ENCODE results near the gene INTS7. TPM values are rescaled to one million over a fixed set of nuclear protein-coding genes. Genes with fewer than 3 reads are reported as not detected.
A peak's percentile ranks its signal among the peaks of the same experiment; 100 is the strongest.

INTS7 gene
- total and polyA plus RNA-seq, 9 of the 15 experiments (the other 6 are each of a cell fraction or from before 2014, with no cell fraction given), result 27.3 to 68.4 (median 40.4) TPM

GRCh38 chr1:212077028-212077427 lies 41.7 kb upstream of the INTS7 start (continued):
- TF ChIP-seq AFF1 (IDR thresholded peaks at IDR 0.05; ENCODE audit: low read depth in 1 of 2, partially characterized antibody in 2 of 2) (no peak), TGIF2 (CRISPR knock-in tag; IDR thresholded peaks at IDR 0.05) (no peak), MAFG (tag; conservative IDR thresholded peaks at IDR 0.05) (peak; percentile 76), IRF2 (CRISPR knock-in tag; IDR thresholded peaks at IDR 0.05) (no peak), JUND (IDR thresholded peaks at IDR 0.05; ENCODE audit: borderline replicate concordance, low read depth, low read length) (peak; percentile 39; the same call in 1 of the 2 replicates), JUND (tag; IDR thresholded peaks at IDR 0.05; ENCODE audit: borderline replicate concordance, low read depth, low read length) (no peak; the same call in 2 of the 3 replicates), KDM2B (CRISPR knock-in tag; IDR thresholded peaks at IDR 0.05) (no peak), ETV6 (IDR thresholded peaks at IDR 0.05; ENCODE audit: borderline replicate concordance in 1 of 2, low read depth in 2 of 2, low read length in 1 of 2) (no peak), ETV6 (CRISPR knock-in tag; IDR thresholded peaks at IDR 0.05; ENCODE audit: borderline replicate concordance) (no peak), TAL1 (IDR thresholded peaks at IDR 0.05) (no peak), SMARCA5 (IDR thresholded peaks at IDR 0.05) (no peak), MBD2 (IDR thresholded peaks at IDR 0.05; ENCODE audit: borderline replicate concordance, low read depth) (no peak), PML (IDR thresholded peaks at IDR 0.05; ENCODE audit: low read length) (no peak), PYGO2 (tag; IDR thresholded peaks at IDR 0.05) (no peak), ARID1B (IDR thresholded peaks at IDR 0.05) (0 out of 2 replicates have a peak, but pooled peaks have one; percentile 15), CBX2 (IDR thresholded peaks at IDR 0.05; ENCODE audit: insufficient read depth, low read length, poor library complexity, severe bottlenecking) (no peak), ELF1 (tag; IDR thresholded peaks at IDR 0.05) (no peak), SPI1 (IDR thresholded peaks at IDR 0.05; ENCODE audit: borderline replicate concordance, low read depth, low read length) (no peak), ZNF316 (IDR thresholded peaks at IDR 0.05) (peak; percentile 68), ZNF12 (CRISPR knock-in tag; IDR thresholded peaks at IDR 0.05) (no peak), FOXJ2 (tag; IDR thresholded peaks at IDR 0.05) (peak; percentile 52; the same call in 1 of the 2 replicates), ZNF583 (CRISPR knock-in tag; IDR thresholded peaks at IDR 0.05) (no peak)
- TF ChIP-seq, protein P1, sequence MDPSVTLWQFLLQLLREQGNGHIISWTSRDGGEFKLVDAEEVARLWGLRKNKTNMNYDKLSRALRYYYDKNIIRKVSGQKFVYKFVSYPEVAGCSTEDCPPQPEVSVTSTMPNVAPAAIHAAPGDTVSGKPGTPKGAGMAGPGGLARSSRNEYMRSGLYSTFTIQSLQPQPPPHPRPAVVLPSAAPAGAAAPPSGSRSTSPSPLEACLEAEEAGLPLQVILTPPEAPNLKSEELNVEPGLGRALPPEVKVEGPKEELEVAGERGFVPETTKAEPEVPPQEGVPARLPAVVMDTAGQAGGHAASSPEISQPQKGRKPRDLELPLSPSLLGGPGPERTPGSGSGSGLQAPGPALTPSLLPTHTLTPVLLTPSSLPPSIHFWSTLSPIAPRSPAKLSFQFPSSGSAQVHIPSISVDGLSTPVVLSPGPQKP (CRISPR knock-in tag; IDR thresholded peaks at IDR 0.05), result no peak

Data from K562 (cell line).